Measurements from ENCODE around the gene NUDT16L1.

- TF ChIP-seq, protein P1, sequence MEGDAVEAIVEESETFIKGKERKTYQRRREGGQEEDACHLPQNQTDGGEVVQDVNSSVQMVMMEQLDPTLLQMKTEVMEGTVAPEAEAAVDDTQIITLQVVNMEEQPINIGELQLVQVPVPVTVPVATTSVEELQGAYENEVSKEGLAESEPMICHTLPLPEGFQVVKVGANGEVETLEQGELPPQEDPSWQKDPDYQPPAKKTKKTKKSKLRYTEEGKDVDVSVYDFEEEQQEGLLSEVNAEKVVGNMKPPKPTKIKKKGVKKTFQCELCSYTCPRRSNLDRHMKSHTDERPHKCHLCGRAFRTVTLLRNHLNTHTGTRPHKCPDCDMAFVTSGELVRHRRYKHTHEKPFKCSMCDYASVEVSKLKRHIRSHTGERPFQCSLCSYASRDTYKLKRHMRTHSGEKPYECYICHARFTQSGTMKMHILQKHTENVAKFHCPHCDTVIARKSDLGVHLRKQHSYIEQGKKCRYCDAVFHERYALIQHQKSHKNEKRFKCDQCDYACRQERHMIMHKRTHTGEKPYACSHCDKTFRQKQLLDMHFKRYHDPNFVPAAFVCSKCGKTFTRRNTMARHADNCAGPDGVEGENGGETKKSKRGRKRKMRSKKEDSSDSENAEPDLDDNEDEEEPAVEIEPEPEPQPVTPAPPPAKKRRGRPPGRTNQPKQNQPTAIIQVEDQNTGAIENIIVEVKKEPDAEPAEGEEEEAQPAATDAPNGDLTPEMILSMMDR (IDR thresholded peaks at IDR 0.05): no peak
- TF ChIP-seq POLR2A (IDR thresholded peaks at IDR 0.05): no peak
Observed at GRCh38 chr16:4675864-4676786, 17.2 kb upstream of the NUDT16L1 start.

All from testis (tissue), 2 donors.